Liver (tissue), 9 donors: ENCODE data around the gene ZNF148. TPM values are rescaled to one million over a fixed set of nuclear protein-coding genes. Genes with fewer than 3 reads are reported as not detected.

Source experiments
- DNase-seq: peaks from one replicate; pipeline ENCODE4 v3.0.0-alpha.2; 2017; ENCODE audit warnings: low spot score
- H3K27ac ChIP-seq, 2 donors: one replicate each; pipeline ENCODE4 v1.7.0; 2013; ENCODE audit warnings: inconsistent platforms in 2 of 2, low read length in 2 of 2, control low read depth in 1 of 2, low read depth in 1 of 2, mild to moderate bottlenecking in 1 of 2
- H3K27me3 ChIP-seq, 4 donors: one replicate each; pipeline versions ENCODE4 v1.6.1 to v1.7.0; 2013; ENCODE audit warnings: low read length in 3 of 4, inconsistent platforms in 1 of 4, mild to moderate bottlenecking in 1 of 4, moderate library complexity in 1 of 4; ENCODE audit not compliant: control insufficient read depth in 4 of 4, insufficient read depth in 4 of 4
- H3K36me3 ChIP-seq, 4 donors: one replicate each; pipeline versions ENCODE4 v1.6.1 to v1.7.0; 2013; ENCODE audit warnings: low read length in 3 of 4, mild to moderate bottlenecking in 3 of 4, low read depth in 1 of 4, moderate library complexity in 1 of 4; ENCODE audit not compliant: control insufficient read depth in 4 of 4, insufficient read depth in 3 of 4
- H3K4me1 ChIP-seq, 4 donors: one replicate each; pipeline versions ENCODE4 v1.6.1 to v1.7.0; 2013; ENCODE audit warnings: low read length in 3 of 4, mild to moderate bottlenecking in 3 of 4, moderate library complexity in 1 of 4; ENCODE audit not compliant: control insufficient read depth in 4 of 4, insufficient read depth in 4 of 4
- H3K4me3 ChIP-seq, 3 donors: one replicate each; pipeline versions ENCODE4 v1.6.1 to v1.7.0; 2013; ENCODE audit warnings: low read length in 3 of 3, control low read depth in 1 of 3, low read depth in 1 of 3, mild to moderate bottlenecking in 1 of 3
- H3K9ac ChIP-seq, 2 donors: one replicate each; pipeline ENCODE4 v1.7.0; 2013; ENCODE audit warnings: low read length in 2 of 2, mild to moderate bottlenecking in 2 of 2, moderate library complexity in 2 of 2, control low read depth in 1 of 2, low read depth in 1 of 2
- H3K9me3 ChIP-seq, 4 donors: one replicate each; pipeline versions ENCODE4 v1.6.1 to v1.7.0; 2013; ENCODE audit warnings: low read length in 3 of 4; ENCODE audit not compliant: control insufficient read depth in 4 of 4
- ATF3 ChIP-seq: IDR thresholded peaks from 2 replicates; pipeline ENCODE4 v1.6.1; 2016; ENCODE audit warnings: antibody characterized with exemption
- EGR1 ChIP-seq, 2 donors: IDR thresholded peaks; 2 replicates each; pipeline ENCODE4 v1.6.1; 2016 to 2018; ENCODE audit warnings: antibody characterized with exemption in 2 of 2, low read depth in 2 of 2
- FOXA1 ChIP-seq: IDR thresholded peaks from 2 replicates; pipeline ENCODE4 v1.6.1; 2016; ENCODE audit warnings: antibody characterized with exemption
- FOXA2 ChIP-seq: IDR thresholded peaks from 2 replicates; pipeline ENCODE4 v1.6.1; 2016; ENCODE audit warnings: antibody characterized with exemption
- GABPA ChIP-seq, 2 donors: IDR thresholded peaks in 1 of 2; conservative IDR thresholded peaks in 1 of 2; 2 replicates each; pipeline ENCODE4 v1.6.1; 2016; ENCODE audit warnings: antibody characterized with exemption in 2 of 2, mild to moderate bottlenecking in 1 of 2, moderate library complexity in 1 of 2
- HNF4A ChIP-seq, 2 donors: conservative IDR thresholded peaks; 2 replicates each; pipeline ENCODE4 v1.6.1; 2016; ENCODE audit warnings: antibody characterized with exemption in 2 of 2, mild to moderate bottlenecking in 2 of 2
- HNF4G ChIP-seq: IDR thresholded peaks from 2 replicates; pipeline ENCODE4 v1.6.1; 2016; ENCODE audit warnings: antibody characterized with exemption
- JUND ChIP-seq, 2 donors: IDR thresholded peaks; 2 replicates each; pipeline ENCODE4 v1.6.1; 2016; ENCODE audit warnings: antibody characterized with exemption in 2 of 2
- MAX ChIP-seq: IDR thresholded peaks from 2 replicates; pipeline ENCODE4 v1.6.1; 2016; ENCODE audit warnings: antibody characterized with exemption
- NR2F2 ChIP-seq: IDR thresholded peaks from 2 replicates; pipeline ENCODE4 v1.6.1; 2016; ENCODE audit warnings: antibody characterized with exemption
- RAD21 ChIP-seq, 2 donors: IDR thresholded peaks; 2 replicates each; pipeline ENCODE4 v1.6.1; 2016; ENCODE audit warnings: antibody characterized with exemption in 2 of 2, mild to moderate bottlenecking in 2 of 2
- RXRA ChIP-seq, 2 donors: IDR thresholded peaks; 2 replicates each; pipeline ENCODE4 v1.6.1; 2017 to 2018; ENCODE audit warnings: antibody characterized with exemption in 2 of 2, mild to moderate bottlenecking in 1 of 2
- SP1 ChIP-seq: IDR thresholded peaks from 2 replicates; pipeline ENCODE4 v1.6.1; 2018; ENCODE audit warnings: antibody characterized with exemption, mild to moderate bottlenecking
- TAF1 ChIP-seq: conservative IDR thresholded peaks from 2 replicates; pipeline ENCODE4 v1.6.1; 2016; ENCODE audit warnings: antibody characterized with exemption, mild to moderate bottlenecking
- YY1 ChIP-seq: IDR thresholded peaks from 2 replicates; pipeline ENCODE4 v1.6.1; 2016; ENCODE audit warnings: antibody characterized with exemption, mild to moderate bottlenecking
- ZBTB33 ChIP-seq: IDR thresholded peaks from 2 replicates; pipeline ENCODE4 v1.6.1; 2016; ENCODE audit warnings: antibody characterized with exemption
- WGBS: extraction: QIAGEN DNeasy Blood & Tissue Kit; methylation state at CpG from one replicate; pipeline ENCODE4 v1.1.7; 2013; 5-methylcytosine and 5-hydroxymethylcytosine counted together
- polyA plus RNA-seq, 2 donors: library from polyadenylated mRNA; stranded (reverse) in 1 of 2; unstranded in 1 of 2; fragments of 200-250 nt in 1 of 2; fragments of >200 nt in 1 of 2; fragmentation: Nextera tagmentation in 1 of 2; extraction: Ambion mirVana in 1 of 2; gene quantifications; one replicate each; pipeline versions ENCODE4 v1.2.1 to v1.2.3, GENCODE V29; 2013 to 2015
- total RNA-seq, 2 donors: library from RNA; depleted of rRNA; stranded (reverse); fragments of >200 nt; gene quantifications; one replicate each; pipeline ENCODE4 v1.2.3, GENCODE V29; 2014
- TF ChIP-seq, protein P1 (sequence below): fragments of 150-350 bp; IDR thresholded peaks from 2 replicates; pipeline ENCODE4 v1.5.1; 2017; ENCODE audit warnings: improper control_type of control experiment, low read depth, low read length; ENCODE audit not compliant: missing input control
- TF ChIP-seq, protein P2 (sequence below): IDR thresholded peaks from 2 replicates; pipeline ENCODE4 v1.6.1; 2016; ENCODE audit warnings: antibody characterized with exemption, mild to moderate bottlenecking
- donor health status: healthy.
- donor health status: healthy.
- donor health status: healthy.
- donor health status: healthy.
- donor health status: healthy.

Gene ZNF148
- total and polyA plus RNA-seq, 4 donors: 4.0 to 20.3 (median 17.1) TPM

DNA sequence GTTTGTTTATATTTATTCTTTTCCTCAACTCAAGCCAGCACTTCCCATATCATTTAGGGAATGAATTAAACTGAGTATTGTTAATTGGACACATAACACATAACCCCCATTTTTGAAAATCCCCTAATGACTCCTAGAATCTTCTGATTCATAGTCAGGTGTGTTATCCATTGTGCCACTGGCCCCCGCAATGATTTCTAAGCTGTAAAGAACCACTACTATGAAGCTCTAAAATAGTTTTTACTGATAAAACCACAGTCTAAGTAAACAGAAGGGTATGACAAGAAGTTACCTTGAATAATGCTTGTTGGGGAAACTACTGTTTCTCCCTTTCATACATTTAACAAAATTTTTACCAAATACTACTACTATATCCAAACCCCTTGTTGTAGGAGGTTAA, 140.3 kb downstream of the ZNF148 start:
- no peaks in the 10 kb centered on the region for H3K4me1 ChIP-seq
- no peak overlapping the region for H3K27ac ChIP-seq
- no peak overlapping the region for H3K9ac ChIP-seq
- H3K36me3 ChIP-seq: peaks cover 0 to 19% (median 16%) of the 10 kb centered on the region in 4 donors
- no peak overlapping the region for H3K4me3 ChIP-seq
- WGBS: 98% methylated on average over 1 of the region's 1 CpG
- no peak for DNase-seq
- no peaks in the 10 kb centered on the region for H3K27me3 ChIP-seq
- H3K9me3 ChIP-seq: peaks cover 0 to 1% (median 0%) of the 10 kb centered on the region in 4 donors
- TF ChIP-seq RAD21 (IDR thresholded peaks at IDR 0.05): no peak
- no peak for TF ChIP-seq FOXA1
- TF ChIP-seq, protein P1, sequence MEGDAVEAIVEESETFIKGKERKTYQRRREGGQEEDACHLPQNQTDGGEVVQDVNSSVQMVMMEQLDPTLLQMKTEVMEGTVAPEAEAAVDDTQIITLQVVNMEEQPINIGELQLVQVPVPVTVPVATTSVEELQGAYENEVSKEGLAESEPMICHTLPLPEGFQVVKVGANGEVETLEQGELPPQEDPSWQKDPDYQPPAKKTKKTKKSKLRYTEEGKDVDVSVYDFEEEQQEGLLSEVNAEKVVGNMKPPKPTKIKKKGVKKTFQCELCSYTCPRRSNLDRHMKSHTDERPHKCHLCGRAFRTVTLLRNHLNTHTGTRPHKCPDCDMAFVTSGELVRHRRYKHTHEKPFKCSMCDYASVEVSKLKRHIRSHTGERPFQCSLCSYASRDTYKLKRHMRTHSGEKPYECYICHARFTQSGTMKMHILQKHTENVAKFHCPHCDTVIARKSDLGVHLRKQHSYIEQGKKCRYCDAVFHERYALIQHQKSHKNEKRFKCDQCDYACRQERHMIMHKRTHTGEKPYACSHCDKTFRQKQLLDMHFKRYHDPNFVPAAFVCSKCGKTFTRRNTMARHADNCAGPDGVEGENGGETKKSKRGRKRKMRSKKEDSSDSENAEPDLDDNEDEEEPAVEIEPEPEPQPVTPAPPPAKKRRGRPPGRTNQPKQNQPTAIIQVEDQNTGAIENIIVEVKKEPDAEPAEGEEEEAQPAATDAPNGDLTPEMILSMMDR: no peak
- no peak for TF ChIP-seq RXRA (IDR thresholded peaks at IDR 0.05)
- TF ChIP-seq JUND (IDR thresholded peaks at IDR 0.05): no peak
- no peak for TF ChIP-seq HNF4A (conservative IDR thresholded peaks at IDR 0.05)
- TF ChIP-seq GABPA (IDR thresholded peaks at IDR 0.05 in 1 of 2, conservative IDR thresholded peaks at IDR 0.05 in 1 of 2): no peak
- TF ChIP-seq ATF3: no peak
- TF ChIP-seq MAX: no peak
- TF ChIP-seq TAF1: no peak
- TF ChIP-seq NR2F2: no peak
- TF ChIP-seq YY1: no peak
- TF ChIP-seq EGR1 (IDR thresholded peaks at IDR 0.05; ENCODE audit: low read depth in 2 of 2): no peak

- 96% methylated on average over 3 of the region's 3 CpGs for WGBS
- H3K36me3 ChIP-seq: peaks cover 0 to 19% (median 16%) of the 10 kb centered on the region in 4 donors
- peaks cover 0 to 1% (median 0%) of the 10 kb centered on the region in 4 donors for H3K9me3 ChIP-seq
- H3K27me3 ChIP-seq: no peaks in the 10 kb centered on the region
- DNase-seq: no peak
- H3K4me1 ChIP-seq: no peaks in the 10 kb centered on the region
- TF ChIP-seq, protein P2, sequence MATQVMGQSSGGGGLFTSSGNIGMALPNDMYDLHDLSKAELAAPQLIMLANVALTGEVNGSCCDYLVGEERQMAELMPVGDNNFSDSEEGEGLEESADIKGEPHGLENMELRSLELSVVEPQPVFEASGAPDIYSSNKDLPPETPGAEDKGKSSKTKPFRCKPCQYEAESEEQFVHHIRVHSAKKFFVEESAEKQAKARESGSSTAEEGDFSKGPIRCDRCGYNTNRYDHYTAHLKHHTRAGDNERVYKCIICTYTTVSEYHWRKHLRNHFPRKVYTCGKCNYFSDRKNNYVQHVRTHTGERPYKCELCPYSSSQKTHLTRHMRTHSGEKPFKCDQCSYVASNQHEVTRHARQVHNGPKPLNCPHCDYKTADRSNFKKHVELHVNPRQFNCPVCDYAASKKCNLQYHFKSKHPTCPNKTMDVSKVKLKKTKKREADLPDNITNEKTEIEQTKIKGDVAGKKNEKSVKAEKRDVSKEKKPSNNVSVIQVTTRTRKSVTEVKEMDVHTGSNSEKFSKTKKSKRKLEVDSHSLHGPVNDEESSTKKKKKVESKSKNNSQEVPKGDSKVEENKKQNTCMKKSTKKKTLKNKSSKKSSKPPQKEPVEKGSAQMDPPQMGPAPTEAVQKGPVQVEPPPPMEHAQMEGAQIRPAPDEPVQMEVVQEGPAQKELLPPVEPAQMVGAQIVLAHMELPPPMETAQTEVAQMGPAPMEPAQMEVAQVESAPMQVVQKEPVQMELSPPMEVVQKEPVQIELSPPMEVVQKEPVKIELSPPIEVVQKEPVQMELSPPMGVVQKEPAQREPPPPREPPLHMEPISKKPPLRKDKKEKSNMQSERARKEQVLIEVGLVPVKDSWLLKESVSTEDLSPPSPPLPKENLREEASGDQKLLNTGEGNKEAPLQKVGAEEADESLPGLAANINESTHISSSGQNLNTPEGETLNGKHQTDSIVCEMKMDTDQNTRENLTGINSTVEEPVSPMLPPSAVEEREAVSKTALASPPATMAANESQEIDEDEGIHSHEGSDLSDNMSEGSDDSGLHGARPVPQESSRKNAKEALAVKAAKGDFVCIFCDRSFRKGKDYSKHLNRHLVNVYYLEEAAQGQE: no peak
- TF ChIP-seq RXRA (IDR thresholded peaks at IDR 0.05) (no peak), ATF3 (no peak), EGR1 (IDR thresholded peaks at IDR 0.05; ENCODE audit: low read depth in 2 of 2) (no peak), HNF4G (no peak), YY1 (no peak), SP1 (no peak), ZBTB33 (no peak), TAF1 (no peak), HNF4A (conservative IDR thresholded peaks at IDR 0.05) (no peak), MAX (no peak), RAD21 (IDR thresholded peaks at IDR 0.05) (no peak), FOXA1 (no peak), FOXA2 (no peak), NR2F2 (no peak), JUND (IDR thresholded peaks at IDR 0.05) (no peak), GABPA (IDR thresholded peaks at IDR 0.05 in 1 of 2, conservative IDR thresholded peaks at IDR 0.05 in 1 of 2) (no peak)
- TF ChIP-seq, protein P1: no peak
- no peak overlapping the region for H3K9ac ChIP-seq
- H3K27ac ChIP-seq: no peak overlapping the region
- no peak overlapping the region for H3K4me3 ChIP-seq
These were observed 142.7 kb downstream of the ZNF148 start for GRCh38 chr3:125232401-125232800.
